Neural progenitor cell (in vitro differentiated cells): Measurements from ENCODE around the gene KCNE4.

Experiments
- CTCF ChIP-seq: fragments of 200-600 bp; sonication (generic); IDR thresholded peaks from 2 replicates; pipeline ENCODE4 v1.5.1; 2017; ENCODE audit warnings: antibody characterized with exemption, mild to moderate bottlenecking
- EZH2phosphoT487 ChIP-seq: fragments of 200-600 bp; sonication (generic); IDR thresholded peaks from 2 replicates; pipeline ENCODE4 v1.6.1; 2017; ENCODE audit warnings: antibody characterized with exemption

- TF ChIP-seq CTCF (no peak), EZH2phosphoT487 (no peak)
Observed at GRCh38 chr2:223051693-223052289, at the start of gene KCNE4.
